CD4-positive, alpha-beta T cell treated with Interleukin-15 for 1 hour (primary cell): Measurements from ENCODE around the gene GPR153.

Experiments used
- DNase-seq: peaks from one replicate; pipeline ENCODE4 v3.0.0-alpha.2; 2020

The GPR153 gene

DNA sequence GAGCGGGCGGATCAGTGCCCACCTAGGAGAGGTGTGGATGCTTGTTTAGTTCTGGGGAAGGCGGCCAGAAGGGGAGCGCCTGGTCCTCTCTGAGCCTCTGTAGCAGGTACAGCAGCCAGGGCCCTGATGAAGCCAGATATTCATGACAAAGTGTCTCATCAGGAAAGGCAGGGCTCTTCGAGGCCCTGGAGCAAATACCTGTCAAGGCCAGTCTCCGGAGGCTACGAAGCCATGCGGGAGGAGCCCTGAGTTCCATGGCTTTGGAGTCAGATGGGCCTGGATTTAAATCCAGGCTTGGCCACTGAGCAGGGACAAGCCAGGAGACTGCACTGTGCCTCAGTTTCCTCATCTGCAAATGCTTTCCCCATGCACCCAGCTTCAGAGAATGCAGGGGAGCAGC is 25.4 kb upstream of the GPR153 start:
- no peak for DNase-seq

DNA sequence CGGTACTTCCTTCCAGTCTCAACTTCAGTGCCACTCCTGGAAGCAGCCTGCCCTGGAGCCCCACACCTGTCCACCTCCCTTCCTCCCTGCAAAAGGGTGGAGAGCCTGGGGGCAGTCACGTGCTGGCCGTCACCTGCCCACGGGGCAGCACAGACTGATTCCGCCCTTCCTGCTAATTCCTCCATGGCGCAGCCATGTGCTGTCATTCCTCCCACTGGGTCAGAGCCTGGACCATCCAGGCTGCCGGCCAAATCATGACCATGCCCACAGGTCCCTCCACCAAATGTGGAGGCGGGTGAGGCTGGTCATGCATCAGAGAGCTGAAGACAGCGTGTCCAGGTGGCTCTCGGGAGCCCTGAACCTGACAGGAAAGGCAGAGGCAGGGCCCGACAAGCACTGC is 24.4 kb upstream of the GPR153 start:
- DNase-seq, result no peak

DNA sequence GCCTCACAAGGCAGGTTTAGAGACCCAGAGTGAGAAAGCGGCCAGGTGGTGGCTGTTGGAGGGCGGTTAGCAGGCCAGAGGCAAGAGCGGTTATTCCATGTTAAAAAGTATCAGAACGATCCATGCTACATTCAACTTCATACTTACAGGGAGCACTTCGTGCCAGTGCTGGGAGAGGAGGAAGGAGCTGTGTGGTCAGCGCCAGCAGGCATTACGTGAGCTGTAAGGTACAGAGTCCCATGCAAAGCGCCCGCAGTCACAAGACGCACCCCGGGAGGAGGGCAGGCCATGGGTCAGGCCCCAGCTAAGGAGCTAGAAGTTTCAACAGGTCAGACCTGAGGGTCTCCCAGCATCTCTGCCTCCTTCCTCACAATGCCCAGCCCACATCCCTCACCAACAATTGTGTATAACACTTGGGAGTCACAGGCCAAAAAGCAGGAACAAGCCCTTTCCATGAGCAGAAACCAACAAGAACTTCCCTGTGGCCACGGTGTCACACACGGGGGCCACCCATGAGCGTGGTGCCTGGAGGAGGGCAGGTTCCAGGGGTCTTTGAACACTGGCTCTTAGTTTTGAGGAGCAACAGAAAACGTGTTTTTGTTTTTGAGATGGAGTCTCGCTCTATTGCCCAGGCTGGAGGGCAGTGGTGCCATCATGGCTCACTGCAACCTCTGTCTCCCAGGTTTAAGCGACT is 21.8 kb upstream of the GPR153 start:
- DNase-seq, result no peak

DNA sequence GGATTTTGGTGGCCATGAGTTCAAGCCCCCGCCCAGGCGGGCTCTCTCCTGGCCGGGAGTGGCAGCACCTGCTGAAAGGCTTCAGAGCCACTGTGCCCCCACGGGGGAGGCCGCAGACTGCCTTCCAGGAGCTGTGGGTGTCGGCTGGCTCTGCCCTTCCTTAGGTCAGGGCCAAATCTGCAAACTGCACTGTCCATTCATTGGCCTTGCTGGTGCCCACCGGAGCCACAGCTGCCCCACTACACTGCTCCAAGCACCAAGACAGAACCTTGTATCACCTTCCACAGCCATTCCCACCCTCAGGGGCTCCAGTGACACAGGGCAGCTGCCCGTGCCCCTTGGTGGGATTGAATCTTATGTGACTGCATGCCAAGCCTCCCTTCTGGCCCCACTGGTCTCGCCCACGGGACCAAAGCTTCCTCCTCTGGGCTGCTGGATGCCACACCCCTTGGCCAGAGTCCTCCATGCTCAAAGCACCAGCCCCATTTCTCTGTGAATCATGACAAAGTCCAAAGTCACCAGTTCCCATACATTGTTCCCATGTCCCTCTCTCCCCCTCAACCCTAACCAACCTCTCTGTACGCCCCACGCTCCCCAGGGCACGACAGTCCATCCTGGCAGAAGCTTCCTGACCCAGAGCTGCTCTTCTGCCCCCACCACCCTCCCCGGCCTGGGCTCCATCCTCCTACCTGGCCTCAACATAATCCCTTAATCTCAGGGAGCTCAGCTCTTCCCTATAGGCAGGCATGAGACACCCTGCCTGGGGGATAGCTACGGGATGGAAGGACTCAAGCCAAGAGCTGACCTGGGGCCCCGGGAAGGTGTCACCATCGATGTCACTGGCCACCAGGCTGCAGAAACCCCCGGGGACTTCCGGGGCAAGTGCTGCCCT is 20.9 kb upstream of the GPR153 start:
- DNase-seq, result no peak

DNA sequence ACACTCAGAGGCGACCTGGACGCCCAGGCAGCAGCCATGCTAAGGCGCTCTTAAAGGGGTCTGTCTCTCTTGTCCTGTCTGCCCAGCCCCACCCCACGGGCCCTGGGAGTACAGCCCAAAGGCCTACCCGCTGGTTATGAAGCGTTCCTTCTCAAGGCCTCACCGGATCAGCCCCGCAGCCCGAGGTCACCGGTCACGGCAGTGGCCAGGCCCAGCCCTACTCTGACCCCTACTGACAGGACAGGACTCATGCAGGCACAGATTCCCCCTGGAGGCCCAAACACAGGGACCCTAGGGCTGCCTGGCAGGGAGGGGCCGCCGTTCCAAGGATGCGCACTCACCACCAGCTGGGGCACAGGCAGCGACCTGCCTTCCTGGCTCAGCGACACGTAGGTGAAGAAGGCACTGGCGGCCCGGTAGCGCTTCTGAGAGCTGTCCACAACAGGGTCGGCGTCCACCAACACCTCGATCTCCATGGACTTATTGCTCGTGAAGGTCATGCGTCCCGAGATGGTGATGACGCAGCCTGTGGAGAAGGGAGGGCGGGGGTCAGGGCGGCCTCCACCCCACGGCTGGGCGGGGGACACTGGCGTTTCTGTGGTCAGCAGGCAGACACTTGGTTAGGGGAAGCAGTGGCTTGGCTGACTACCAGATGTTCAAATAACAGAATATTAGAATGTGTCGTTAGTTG is 20.0 kb upstream of the GPR153 start:
- no peak for DNase-seq

DNA sequence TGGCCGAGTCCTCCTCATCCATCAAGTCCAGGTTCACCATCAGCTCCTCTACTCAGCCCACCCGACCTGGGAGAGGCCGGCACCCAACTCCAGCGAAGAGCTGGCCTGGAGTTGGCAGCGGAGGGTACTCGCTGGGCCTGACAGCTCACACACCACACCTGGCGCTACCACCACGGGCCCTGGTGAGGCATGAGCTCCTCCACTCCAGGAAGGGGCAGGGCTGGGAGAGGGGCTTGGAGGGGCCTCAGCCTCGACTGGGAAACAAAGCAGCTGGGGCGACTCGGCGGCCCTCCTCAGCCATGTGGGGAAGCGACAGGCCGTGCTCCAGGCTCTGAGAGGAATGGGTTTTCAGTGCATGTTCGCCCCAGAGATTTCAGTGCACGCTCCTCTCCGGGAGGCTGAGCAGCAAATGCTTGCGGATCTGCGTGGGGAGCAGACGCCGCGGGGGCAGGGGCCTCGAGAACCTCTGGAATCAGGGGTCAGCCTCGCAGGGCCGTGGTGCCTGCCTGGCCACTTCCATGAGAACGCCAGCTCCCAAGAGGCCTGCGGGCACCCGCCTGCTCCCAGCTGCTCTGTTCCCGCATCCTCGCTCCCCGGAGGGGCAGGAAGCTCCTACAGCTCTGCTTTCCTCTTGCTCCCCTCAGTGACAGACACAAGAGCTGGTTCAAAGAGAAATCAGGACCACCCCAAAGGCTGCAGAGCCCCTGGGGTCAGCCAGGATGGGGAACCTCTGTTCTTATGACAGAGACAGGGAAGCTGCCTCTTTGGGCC is 18.9 kb upstream of the GPR153 start:
- no peak for DNase-seq

DNA sequence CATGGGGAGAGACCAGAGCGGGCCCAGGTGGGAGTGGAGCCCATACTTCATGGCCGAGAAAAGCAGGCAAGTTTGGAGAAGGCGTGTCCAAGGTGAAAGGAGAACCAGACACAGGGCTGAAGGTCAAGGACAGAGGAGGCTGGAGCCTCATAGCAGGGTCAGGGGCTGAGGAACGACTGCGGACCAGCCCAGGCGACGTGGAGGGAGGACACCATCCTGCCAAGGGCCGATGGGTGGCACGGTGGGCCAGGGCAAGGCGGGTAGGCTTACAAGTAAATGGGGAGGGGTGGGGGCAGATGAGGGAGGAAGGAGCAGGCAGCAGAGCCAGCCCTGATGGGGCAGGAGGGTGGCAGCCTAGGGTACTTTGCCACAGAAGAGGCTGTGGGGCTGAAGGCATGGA is 18.2 kb upstream of the GPR153 start:
- DNase-seq, result no peak

DNA sequence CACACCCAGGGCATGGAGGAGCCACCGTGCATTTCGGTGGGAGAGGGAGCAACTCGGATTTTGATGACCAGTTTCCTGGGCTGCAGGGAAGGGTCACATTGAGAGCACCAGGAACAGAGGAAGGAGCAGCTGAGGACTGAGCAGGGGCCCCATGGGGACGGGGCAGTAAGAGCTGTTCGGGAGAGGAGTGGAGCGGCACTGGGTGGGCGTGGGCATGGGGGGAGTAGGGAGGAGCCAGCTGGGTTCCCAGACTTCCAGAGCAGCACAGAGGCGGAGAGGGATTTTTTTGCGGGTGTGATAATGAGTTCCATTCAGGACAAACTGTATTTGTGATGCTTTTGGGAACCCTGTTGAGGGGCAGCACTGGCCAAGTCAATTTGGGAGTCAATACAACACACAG is 17.4 kb upstream of the GPR153 start:
- no peak for DNase-seq

DNA sequence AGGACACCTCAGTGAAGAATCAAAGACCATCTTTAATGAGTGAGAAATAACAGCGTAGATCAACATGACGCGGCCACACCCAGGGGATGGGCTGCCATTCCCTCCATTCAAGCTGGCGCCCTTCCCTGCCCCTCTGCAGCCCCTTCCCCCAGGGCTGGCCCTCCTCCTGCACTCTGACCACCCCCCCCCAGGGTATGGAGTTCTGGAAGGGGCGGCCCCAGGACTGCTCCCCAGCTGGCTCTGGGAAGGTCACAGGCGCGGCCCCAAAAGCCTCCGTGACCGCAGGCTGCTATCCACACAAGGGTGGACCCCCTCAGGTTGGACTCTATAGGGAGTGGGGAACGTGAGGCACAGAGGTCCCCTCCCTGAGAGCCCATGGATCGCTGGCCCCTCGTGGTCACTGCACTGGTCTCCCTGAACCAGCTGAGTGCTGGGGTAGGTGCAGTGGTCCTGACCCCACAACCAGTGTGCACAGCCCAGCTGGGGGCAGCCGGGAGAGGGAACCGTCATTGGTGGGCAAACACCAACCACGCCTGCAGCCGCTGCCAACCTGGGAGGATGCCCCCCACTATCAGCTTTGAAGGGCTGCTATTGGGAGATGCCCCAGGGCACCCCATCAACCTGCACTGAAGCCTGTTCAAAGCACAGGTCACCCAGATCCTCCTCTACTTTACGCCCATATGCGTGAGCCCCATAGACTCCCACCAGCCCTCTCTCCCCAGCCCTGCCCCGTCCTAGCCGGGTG is 16.1 kb upstream of the GPR153 start:
- no peak for DNase-seq

DNA sequence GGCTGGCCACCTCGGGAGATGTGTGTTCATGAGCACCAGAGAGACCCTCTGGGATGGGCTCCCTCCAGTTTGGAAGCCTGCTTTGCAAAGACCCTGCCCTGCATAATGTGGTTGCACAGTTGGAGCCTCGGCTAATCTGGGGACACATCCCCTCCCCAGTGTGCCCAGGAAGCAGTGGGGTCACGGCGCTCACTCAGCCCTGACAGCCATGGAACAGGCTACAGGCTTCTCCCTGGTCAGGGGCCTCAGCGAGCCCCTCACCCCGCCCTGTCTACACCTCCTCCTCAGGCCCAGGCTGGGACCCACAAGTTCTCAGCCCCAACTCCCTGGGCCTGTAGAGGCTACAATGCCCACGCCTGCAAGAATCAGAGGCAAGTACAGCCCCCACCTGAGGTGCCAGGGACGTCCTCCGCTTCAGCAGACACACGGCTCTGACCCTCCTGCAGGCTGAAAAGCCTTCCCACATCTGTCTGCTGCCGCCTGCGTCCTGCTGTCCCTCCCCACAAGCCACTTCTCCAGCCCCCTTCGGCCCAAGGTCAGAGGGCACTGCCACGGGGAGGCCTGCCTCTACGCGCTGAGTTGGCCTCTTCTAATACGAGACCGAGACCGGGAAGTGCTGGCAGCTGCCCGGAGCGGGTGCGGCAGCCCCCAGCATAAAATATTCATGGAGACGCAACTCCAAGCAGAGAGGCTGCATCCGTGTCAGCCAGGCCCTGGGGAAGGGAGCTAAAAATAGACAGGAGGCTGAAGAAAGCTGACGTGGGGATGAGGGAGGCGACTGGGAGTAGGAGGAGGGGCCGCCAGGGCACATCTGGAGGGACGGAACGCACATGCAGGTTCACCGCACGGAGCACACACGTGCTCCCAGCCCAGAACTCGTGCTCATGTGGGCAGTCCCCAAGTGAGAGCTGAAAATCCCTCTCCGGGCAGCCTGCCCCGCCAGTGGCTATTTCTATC is 15.2 kb upstream of the GPR153 start:
- DNase-seq, result no peak

DNA sequence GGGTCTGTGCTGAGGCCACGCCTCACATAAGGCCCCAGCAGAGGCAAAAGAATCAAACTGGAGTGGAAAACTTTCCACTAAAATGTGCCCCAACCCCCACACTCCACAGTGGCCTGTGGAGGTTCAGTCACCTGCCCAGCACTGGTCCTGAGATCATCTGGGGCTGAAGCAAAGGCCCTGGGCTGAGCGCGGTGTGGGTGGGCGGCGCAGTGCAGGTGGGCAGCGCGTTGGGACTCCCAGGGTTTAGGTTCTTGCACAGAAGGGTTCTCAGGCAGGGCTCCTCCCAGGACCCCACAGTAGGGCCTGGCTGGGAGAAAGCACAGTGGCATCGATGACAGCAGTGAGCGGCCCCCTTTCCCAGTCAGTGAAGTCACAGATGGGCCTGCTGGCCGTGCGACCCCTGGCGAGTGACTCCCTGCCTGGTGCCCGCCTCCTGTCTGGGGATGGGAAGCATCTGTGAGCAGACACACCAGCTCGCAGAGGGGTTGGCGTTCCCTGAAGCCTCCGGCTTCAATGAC is 13.8 kb upstream of the GPR153 start:
- no peak for DNase-seq

DNA sequence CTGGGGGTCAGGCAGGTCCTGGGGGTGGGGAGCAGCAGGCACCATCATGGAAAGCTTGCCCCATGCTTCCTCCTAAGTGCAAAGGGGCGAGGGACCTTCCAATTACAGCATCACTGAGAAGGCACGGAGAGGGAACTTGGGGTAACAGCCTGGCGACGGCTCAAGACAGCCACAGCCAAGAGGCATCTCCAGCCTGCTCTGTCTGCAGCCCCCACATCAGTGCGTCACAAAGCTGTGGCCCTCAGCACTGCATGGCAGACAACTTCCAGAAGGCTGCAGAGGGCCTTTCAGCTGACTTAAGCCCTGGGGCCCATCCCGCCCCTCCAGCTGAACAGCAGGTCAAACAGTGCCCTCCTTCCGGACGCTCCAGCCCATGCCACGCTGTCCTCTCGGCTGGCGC is 13.2 kb upstream of the GPR153 start:
- DNase-seq, result no peak

DNA sequence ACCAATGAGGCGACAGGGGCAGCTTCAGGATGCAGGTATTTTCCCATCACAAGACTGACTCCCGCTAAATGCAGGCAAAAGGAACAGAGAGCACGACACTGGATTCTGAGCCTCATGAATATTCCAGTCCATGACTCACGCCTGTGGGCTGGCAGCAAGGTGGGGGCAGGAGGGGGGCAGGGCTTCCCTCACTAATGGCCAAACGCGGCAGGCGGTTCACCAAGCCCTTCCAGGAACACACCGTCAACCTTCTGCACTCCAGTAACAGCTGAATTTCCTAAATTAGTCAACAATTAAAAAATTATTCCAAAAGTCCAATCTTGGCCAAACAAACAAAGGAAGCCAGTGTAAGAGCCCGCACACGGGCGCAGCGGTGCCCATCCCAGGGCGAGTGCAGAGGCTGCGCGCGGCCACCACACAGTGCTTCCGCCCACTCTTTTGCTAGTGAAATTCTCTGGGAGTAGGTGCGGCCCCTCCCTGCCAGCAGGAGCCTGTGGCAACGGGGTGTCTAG is 12.5 kb upstream of the GPR153 start:
- DNase-seq, result no peak

DNA sequence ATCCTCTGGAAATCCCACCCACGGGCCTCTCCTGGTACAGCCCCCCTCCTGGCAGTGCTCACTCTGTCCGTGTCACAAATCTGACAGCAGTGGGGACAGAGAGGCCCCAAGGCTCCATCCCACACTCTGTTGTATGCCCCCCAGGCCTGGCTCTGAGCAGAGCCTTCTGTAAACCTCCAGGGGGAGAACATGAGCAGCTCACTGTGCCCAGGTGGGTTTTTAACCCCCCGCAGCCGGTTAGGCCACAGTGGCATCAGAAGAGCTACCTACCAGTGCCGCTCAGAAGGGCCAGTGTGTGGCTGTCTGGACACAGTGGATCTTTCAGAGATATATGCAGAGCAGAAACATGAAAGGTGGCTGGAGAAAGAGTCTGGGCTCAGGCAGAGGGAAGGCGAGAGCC is 12.0 kb upstream of the GPR153 start:
- no peak for DNase-seq

DNA sequence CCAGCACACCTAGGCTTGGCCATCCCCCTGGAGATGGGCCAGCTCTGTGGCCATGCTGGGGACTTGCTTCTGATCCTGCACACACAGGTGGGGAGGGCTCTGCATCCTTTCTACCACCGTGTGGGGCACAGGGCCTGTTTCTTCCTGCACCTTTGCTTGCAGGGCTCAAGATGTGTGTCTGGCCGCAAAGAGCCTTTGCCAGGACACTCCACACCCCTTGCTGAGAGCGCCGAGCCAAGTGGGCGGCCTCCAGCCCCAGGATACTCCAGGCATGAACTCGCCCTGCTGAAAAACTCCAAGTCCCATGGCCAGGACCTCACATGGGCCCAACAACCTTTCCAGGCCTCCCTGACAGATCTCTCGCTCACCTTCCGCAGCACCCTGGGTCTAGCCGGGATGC is 11.6 kb upstream of the GPR153 start:
- DNase-seq, result no peak

DNA sequence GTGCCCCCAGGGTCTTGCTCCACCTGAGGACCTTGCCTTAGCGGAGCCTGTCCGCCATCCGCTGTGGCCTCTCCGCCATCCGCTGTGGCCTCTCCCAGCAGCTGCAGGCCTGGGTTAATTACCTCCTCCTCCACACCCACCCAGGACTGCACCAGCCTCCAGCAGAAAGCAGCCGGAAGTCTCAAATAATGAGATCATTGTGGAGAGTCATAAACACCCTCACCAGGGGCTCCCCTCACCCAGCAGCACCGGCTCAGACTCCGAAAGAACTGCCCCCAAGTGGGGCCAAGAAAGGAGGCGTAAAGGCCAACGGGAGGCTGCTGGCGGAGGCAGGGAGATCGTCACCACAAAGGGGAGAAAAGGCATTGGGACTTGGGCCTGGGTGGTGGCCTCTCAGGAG is 10.7 kb upstream of the GPR153 start:
- DNase-seq, result no peak

DNA sequence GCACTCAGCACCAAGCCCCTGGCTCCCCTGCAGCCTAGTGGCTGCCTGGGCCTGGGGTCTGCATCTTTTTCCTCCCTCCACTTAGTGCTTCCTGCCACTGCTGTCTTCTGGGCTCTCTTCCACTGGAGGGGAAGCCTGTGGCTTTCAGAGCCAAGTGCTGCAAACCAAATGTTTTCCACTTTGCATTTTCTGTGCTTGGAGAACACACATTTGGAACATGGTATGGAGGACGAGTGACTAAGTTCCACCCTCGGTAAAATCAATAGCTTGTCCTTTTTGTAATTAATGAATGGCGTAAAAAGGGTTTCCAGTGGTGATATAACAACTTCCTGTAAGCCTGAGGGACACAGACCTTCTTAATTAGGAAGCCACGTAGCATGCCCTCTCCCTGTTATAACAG is 10.1 kb upstream of the GPR153 start:
- DNase-seq, result no peak

DNA sequence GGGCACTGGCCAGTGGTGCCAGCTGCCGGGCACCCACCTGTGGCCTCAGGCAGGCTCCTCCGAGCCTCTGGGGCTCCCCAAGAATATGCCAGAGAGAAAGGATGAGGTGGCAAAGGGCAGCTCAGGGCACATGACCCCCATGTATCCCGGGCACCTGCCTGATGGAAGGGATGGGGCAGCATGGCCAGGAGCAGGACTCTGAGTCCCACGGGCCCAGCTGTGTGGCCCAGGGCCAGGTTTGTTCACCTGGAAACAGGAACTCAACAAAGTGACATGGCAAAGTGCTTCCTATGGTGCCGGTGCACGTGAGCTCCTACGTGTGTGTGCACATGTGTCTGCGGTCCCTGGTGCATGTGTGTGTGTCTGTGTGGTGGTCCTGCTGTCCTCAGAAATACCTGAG is 9.5 kb upstream of the GPR153 start:
- DNase-seq, result no peak

DNA sequence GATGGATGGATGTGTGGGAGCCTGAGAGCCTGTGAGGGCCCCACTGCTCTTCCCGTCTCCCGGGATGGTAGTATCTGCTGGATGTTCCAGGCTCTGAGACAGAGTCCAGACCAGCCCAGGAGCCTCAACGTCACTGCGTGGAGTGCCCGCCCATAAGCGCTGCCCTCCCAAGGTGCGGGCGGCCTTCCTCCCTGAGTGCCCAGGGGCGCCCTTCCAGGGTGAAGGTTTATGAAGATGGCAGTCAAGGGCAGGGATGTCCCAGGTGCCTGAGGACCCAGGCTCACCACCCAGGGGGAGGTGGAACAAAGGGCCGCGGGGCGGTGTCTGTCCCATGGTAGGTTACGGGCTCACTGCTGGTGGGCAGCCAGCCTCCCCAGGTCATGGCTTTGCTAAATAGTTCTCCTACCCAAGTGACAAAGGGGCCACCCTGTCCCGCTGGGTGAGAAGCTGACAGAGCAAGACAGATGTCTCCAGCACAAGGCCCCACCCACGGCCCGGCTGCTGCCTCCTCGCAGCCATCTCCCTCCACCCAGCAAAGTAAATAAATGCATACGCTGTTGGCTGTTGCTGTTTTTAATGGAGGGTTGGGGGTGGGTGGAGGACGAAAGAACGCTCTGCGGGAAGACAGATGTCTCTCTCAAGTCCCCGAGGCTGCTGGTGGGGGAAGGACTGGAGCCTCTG is 9.0 kb upstream of the GPR153 start:
- no peak for DNase-seq

DNA sequence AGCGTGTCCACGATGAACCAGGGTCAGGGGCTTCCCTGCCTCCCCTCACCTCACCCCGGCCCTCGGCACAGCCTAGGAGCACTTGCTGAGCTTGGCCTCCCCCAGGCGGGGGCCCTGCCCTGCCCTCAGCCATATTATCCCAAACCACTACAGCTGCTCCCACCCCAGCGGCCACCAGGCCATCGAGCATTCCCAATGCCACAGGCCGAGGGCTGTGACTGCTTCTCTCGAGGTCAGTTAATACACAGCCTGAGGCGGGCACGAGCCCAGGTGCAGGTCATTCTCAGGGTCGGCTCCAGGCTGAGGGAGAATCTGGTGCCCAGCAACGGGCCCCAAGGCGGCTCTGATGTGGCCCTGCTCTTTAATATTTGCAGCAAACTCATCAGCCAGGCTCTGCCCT is 8.4 kb upstream of the GPR153 start:
- DNase-seq, result no peak
